HG03439 (cell line): ENCODE results near the gene SH3BP4.
"Not testable (repeated sequence)": the region's sequence is repeated elsewhere in the genome, so short reads cannot be mapped to it uniquely, and the experiment has no call there.

ENCODE experiments used
- ATAC-seq: cut with Tn5 transposase; IDR thresholded peaks from one replicate; pipeline ENCODE4 v1.9.1; 2021; ENCODE audit warnings: mild to moderate bottlenecking, moderate library complexity; ENCODE audit not compliant: unreplicated experiment

The SH3BP4 gene

DNA sequence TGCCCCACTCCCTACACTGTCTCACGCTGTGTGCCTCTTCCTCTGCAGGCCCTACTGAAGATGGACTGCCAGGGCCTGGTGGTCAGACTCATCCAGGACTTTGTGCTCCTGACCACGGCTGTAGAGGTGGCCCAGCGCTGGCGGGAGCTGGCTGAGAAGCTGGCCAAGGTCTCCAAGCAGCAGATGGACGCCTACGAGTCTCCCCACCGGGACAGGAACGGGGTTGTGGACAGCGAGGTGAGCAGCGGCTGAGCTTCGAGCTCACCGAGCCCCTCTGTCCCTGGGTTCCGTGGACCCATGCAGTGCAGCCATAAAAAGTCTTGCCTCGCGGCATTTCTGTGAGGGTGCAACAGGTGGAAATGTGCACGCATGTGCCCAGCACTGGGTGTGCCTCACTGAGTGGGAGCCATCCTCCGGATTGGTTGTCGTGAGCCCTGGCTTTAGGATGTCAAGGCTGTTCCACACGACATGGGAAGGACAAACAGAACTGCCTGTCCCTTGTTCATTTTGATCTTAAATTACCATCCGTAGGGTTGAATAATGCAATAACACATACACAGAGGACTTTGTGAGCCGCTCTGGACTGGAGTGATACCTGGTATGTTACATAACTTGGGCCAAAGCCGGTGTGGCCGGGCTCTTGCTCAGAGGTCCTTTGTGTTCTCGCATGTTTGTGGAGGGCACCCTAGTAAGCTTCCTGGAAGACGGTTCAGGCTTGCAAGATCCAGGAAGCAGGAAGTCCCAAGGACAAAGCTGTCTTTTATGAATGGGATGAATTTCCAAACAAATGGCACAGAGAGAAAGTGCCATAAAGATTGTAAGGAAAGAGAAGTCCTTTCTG lies 100.9 kb downstream of the SH3BP4 start:
- no peak for ATAC-seq

DNA sequence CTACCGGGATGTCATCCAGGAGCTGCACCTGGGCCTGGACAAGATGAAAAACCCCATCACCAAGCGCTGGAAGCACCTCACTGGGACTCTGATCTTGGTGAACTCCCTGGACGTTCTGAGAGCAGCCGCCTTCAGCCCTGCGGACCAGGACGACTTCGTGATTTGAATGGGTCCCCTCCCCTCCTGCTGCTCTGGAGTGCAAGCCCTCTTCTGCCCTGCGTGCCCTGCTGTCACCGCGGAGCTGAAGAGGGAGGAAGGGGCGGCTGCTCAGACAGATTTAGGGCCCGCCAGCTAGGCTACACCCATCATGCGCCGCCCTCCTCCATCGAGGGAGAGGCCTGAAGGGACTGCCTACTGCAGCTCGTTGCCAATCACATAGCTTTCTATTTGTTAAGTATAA lies 101.8 kb downstream of the SH3BP4 start:
- no peak for ATAC-seq

DNA sequence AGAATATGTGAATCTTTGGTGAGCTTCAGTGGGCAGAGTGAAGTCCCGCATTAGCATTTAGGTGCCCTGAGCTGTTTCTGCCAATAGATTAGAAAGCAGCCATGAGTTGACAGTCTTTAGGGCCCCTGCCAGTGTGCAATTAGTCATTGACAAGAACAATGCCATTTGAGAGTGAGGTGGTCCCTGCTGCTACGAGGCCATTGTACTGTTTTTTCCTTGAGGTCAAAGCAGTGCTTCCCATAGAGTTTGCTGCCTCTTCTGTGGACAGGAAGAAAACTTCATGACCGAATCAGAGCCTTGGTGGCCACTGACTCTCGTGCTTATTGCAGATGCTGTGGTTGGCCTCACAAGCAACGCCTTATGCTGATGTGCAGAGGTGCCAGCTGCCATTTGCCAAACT lies 102.7 kb downstream of the SH3BP4 start:
- ATAC-seq = no peak

DNA sequence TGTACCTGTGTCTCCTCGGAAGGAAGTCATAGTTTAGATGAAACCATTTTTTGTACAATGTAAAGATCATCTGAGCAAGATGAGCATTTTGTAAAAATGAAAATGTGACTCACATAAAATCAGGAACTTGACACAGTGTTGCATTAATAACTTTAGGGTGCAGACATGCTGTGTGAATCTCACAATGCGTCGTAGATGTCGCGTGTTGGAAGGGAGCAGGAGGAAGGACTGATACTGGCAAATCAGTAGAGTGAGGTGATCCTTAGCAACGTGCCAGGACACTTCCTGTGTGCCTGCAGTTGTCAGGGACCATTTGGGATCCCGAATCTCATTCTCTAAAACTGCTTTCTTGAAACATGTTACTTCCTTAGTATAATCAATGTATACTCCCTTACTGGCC lies 103.1 kb downstream of the SH3BP4 start:
- no peak for ATAC-seq

DNA sequence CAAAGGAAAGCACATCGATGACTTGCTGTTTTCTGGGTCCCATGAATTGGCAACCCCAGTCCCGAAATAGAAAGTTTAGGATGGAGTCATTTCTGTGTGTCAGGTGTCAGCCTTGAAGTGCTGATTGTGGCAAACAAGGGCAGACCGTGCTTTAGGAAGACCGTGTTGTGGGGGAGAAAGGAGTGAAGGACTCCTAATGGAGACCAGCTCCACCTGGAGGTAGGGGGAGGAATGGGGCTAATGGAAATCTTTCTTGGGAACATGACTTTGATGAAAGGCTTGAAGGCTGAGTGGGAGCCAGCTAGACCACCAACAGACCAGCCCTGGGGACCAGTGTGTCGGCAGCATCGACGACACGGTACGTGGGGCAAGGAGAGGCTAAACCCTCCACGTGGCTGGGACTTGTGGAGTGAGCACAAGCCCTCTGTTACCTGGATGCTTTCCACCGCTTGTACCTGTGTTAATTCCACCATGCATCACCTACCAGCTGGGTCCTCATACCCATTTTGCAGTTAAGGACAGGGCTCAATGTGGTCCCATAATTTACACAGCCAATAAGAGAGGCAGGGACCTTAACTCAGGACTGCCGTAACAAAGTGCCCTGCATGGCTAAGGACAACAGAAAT lies 104.2 kb downstream of the SH3BP4 start:
- no peak for ATAC-seq

DNA sequence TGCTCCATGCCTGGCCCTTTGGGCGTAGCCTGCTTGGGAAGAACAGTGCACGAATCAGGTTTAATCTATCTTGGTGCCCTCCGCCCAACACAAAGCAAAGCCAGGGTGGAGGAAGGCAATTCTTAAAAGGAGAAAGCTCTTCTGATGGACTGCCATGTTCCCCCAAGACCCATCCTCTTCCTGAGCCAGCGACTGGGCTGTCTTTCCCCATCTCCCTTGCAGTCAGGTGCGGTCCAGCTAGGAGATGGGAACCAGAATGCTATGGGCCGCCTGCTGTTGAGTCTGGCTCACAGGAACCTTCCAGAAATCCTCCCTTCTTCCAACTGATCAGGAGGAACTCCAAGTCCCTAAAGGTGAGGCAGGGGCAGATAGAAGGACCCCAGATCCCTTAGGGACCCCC lies 105.0 kb downstream of the SH3BP4 start:
- ATAC-seq = no peak

DNA sequence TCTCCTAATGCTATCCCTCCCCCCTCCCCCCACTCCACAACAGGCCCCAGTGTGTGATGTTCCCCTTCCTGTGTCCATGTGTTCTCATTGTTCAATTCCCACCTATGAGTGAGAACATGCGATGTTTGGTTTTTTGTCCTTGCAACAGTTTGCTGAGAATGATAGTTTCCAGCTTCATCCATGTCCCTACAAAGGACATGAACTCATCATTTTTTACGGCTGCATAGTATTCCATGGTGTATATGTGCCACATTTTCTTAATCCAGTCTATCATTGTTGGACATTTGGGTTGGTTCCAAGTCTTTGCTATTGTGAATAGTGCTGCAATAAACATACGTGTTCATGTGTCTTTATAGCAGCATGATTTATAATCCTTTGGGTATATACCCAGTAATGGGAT lies 105.8 kb downstream of the SH3BP4 start:
- ATAC-seq = not testable (repeated sequence)

DNA sequence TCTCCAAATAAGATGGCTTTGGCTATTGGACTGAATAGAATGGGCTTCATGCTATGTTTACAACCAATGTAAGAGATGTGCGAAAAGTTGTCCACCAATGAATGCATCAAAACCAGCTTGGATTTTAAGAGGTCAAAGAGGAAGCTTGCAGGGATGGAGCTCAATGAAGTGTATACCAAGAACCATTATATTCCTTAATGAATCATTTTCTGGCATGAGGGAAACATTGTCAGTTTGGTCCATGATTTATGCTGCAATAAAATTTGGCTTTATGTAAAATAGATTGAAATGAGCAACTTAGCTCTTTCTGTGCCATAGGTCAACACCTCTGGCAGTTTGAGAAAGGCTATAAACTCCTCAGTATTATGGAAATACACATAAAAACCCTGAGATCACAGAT lies 107.3 kb downstream of the SH3BP4 start:
- ATAC-seq = no peak

DNA sequence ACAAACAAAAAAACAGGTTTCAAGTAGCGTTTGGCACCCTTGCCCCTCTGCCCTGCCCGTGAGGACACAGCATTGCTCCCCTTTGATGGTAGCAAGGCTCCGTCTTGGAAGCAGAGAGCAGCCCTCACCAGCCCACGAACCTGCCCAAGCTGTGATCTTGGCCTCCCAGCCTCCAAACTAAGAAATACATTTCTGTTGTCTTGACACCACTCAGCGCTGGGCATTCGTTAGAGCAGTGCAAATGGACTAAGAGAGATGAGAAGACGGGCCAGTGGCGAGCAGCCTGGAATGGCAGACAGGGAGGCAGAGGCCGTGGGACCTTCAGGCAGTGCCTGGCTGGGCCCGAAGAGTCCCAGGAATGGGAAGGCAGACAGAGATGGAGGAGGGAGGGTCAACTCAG lies 109.8 kb downstream of the SH3BP4 start:
- no peak for ATAC-seq

DNA sequence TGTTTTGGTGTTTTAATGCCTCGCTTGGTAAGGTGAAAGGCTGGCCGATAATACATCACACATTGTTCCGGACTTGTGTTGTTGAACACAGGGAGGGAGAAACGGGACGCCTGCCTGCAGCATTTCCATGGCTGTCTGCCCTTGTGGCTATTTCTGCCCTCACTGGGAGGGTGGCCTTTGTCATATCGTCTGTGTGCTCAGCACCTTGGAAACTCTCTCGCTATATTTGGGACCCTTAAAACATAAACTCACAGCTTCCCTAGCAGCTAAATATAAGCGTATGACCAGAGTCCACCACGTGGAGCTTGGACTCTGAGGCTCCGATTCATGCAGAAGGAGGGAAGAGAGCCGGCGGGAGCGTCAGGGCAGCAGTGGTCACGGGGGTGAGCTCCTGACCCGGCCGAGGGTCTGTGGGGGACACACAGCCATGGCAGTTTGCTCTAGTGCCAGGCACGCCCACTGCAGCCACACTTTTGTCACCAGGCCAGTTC lies 111.7 kb downstream of the SH3BP4 start:
- ATAC-seq = no peak

DNA sequence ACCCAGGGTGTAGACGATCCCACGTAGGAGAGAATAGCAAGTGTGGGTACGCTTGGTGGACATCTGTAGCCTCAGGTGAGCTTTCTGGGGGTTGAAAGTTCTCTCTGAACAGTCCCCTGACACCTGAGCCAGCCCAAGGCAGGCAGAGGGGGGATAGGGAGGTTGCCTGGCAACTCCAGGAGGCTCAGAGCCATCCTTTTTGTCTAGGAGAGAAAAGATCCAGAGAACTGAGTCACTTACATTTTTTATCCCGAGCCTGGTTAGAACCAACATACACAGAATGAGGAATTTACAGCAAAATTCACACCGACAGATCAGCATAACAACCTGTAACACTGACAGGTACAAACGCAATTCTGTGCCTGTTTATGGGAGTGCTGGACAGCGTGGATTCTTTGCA lies 113.2 kb downstream of the SH3BP4 start:
- ATAC-seq = no peak

DNA sequence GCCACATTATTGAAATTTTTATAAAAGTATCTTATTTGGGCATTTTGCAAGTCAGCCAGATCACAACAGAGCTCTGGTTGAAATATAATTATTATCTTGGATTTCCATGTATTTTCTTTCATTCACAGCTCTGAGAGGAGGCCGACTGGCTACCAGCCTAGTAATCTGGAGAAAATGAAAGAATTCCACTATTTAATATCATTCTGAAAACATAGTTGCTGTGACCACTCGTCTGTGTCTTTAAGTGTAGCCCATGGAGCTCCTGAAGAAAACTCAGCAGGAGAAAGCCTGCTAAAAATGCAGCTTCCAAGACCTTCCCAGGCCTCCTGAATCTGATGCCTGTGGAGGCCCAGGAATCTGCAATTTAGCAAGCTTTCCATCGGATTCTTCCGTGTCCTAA lies 114.7 kb downstream of the SH3BP4 start:
- no peak for ATAC-seq

DNA sequence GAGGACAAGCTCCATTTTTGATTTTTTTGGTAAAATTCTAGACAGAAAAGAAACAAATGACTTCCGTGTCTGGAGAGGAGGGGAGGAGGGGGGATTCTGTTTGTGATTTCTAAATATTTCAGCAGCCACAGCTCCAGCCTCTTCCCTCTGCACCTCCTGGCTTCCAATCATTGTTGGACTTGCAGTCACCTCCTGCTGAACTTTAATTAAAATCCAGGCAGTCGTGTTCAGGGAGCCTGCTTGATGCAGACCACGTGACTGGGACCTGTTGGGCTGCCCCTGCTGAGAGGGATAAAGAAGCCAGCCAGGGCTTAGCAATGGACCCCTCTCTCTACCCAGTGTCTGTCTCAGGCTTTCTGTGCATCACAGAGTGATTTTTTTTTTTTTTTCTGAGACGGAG lies 115.1 kb downstream of the SH3BP4 start:
- no peak for ATAC-seq

DNA sequence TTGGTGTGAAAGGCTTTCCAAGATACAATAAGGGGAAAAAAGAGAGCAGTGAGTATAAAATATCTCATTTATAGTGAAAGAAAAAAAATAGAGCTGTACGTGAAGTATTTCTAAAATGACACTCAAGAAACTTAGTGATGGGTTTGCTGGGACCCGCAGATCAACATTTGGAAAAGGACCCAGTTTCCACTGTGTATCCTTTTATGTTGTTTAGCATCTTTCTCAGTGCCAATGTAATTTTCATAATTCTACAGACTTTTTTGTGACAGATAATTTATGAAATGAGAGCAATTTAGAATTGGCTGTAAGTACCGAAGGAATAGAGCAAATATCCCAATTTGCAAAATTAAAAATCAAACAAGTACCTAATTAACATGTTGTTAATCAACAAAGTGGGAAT lies 116.9 kb downstream of the SH3BP4 start:
- no peak for ATAC-seq

DNA sequence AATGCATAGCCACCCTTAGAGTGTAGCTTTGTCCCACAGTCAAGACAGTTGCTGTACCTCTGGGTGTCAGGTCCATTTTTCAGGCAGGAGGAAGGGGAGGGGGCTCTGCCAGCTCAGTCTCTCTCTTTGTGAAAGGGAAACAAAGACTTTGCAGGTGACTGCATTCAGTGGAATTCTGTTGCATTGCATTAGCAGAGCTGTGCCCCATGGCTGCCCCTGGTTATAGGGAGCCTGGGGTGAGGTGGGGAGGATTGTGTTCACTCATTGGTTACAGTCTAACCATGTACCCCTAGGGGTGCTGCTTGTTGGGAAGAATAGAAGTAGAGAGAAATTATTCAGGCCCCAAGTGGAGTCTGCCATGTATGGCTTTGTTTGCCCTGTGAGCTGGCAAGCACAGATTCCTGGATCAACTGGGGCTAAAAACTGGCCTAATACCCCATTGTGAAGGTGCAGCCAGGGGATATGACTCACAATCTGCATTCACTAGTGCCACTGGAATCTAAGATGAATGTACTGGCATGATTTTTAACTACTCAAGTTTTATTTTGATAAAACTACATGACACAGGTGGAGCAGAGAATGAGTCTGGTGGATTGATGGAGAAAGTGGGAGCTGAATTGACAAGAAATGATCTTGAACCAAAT lies 118.4 kb downstream of the SH3BP4 start:
- no peak for ATAC-seq

DNA sequence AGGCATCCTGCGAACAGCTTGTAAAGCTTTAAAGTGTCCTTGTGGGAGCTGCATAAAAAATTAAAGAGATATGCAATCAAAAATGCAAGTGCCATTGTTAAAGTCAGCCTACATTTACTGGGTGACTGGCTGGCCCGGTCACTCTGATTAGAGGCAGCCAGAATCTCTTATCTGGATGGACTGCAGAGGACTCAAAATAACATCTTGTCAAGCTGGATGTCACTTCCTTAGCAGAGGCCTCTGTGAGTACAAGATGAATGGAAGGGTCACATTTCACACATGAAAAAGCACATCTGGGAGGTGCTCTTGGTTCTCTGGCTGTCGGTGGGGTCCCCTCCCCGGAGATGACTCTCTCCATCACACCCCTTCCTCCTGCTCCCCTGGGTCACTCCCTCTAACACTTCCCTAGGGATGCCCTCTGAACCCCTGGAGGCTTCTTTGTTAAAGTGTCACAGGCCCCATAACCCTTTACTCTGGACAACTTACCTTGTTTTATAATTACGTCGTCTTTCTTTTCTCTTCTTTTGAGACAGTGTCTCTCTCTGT lies 122.1 kb downstream of the SH3BP4 start:
- ATAC-seq = no peak

DNA sequence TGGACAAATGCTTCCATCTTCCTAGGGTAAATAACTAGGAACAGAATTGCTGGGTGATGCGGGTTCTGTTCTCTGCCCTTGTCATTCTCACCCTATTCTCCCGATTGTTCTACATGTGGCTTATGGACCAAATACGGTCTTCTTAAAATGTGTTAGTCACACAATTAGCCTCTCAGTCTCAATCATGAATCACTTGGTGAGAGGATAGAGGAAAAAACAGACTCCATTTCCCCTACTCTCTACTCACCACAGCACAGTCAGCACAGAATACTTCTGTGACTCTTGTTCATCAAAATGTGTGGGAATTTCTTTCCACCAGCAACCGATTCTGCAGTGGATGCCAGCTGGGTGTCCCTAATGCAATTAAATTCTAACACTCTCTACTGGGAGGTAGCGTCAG lies 125.2 kb downstream of the SH3BP4 start:
- no peak for ATAC-seq

DNA sequence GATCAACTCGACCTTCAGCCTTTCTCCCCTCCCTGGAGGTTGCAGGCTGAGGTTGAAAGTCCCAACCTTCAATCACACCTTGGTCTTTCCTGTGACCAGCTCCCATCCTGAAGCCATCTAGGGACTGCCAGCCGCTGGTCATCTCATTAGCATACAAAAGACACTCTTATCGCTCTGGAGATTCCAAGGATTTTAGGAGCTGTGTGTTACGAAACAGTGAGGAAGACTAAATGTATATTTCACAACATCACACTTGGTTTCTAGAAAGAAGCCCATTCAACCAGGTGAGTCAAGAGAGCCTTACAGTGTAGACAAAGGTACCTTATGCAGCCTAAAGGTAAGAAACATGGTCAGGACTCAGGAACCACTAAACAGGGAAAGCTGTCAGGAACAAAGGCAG lies 126.4 kb downstream of the SH3BP4 start:
- no peak for ATAC-seq

DNA sequence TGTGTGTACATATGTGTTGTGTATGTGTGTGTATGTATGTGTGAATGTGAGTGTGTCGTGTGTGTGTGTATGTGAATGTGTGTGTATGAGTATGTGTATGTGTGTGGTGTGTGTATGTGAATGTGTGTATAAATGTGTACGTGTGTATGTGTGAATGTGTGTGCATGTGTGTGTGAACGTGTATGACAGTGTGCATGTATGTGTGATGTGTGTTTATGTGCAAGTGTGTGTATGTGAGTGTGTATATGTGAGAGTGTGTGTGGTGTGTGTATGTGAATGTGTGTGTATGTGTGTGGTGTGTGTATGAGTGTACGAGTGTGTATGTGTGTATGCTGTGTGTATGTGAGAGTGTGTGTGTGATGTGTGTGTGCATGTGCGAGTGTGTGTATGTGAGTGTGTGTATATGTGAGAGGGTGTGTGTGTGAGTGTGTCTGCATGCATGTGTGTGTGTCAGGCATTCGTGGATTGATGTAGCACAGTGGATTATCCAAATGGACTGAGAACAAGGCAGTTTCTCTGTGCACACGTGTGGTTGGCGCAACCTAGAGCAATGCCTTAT lies 127.2 kb downstream of the SH3BP4 start:
- no peak for ATAC-seq

DNA sequence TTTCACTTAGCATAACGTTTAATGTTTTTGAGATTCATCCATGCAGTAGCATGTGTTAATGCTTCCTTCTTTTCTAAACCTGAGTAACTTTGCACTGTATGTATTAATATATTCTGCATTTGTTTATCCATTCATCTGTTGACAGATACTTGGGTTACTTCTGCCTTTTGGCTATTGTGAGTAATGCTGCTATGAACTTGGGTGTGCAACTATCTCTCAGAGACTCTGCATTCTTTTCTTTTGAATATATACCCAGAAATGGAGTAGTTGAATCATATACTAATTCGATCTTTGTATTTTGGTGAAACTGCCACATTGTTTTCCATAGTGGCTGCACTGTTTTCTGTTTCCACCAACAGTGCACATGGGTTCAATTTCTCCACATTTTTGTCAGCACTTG lies 128.3 kb downstream of the SH3BP4 start:
- ATAC-seq = no peak

DNA sequence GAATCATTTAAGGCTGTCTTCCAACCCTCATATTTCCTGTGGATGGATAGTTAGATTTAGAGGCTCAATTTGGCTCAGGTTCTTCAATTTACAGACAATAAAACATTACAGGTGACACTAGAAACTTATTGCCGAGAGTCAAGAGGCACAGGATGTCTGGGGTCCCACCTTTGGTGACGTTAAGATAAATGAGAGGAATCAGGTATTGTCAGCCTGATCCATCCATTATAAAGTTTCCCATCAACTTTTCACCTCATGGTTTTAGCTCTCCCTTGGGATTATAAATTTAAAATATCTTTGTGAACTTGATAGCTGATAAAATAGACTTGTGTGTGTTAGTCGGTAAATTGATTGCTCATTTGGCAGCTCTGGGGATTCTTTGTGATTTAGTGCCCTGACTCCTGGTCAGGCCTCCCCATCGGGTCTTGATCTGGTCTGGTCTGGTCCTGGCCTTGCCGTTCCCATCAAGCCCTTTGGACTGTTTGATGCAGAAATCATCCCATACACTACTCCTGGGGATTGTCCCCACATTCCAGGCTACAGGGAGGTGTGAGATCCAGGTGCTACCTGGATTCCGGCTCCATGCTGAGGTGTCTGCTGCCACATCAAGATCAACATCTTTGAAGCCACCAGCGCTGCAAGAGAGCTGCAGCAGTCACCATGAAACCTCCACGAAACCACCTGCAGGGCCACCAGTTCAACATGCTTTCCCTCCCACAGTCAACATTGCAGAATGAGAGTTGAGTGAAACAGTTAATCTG lies 130.9 kb downstream of the SH3BP4 start:
- no peak for ATAC-seq
